Dedifferentiated amniotic fluid mesenchymal stem cell (primary cell): Measurements from ENCODE around the gene SPTBN4.
"Not testable (repeated sequence)": the region's sequence is repeated elsewhere in the genome, so short reads cannot be mapped to it uniquely, and the experiment has no call there.

Source experiments
- DNase-seq: peaks from one replicate; pipeline ENCODE4 v3.0.0-alpha.2; 2016; ENCODE audit errors: extremely low spot score

SPTBN4 gene

GRCh38 chr19:40617961-40618360 lies 151.2 kb downstream of the SPTBN4 start:
- DNase-seq, result no peak

DNA sequence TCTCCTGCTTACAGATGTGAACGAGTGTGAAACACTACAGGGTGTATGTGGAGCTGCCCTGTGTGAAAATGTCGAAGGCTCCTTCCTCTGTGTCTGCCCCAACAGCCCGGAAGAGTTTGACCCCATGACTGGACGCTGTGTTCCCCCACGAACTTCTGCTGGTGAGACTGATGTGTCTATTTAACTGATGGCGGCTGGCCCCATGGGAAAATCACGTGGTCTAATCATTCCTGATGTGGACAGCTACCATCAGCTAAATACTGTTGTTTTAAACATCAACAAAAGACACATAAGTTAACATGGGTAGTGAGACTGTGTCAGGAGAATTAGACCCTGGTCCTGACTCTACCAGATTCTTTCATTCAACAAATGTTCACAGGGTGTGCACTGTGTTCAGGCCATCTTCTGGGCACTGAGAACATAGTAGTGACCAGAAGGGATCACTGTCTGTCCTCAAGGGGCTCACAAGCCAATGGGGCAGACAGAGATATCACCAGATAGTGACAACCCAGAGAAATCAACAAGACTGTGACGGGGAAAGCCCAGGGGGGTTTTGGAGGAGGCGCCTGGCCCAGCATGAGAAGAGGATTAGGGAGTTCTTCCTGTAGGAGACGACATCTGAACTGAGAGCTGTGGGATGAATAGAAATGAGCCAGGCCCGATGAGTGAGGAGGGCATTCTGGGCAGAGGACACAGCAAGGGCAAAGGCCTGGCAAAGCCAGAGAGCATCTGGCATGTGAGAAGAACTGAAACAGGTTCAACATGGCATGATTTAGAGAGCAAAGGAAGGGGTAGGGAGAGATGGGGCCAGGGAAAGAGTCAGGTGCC lies 152.7 kb downstream of the SPTBN4 start:
- no peak for DNase-seq

GRCh38 chr19:40620161-40620485 lies 153.3 kb downstream of the SPTBN4 start:
- DNase-seq, result no peak

GRCh38 chr19:40621283-40621682 lies 154.5 kb downstream of the SPTBN4 start:
- no peak for DNase-seq

- DNase-seq, result no peak
Observed at GRCh38 chr19:40621966-40622772, 155.4 kb downstream of the SPTBN4 start.

GRCh38 chr19:40622773-40623075 lies 155.9 kb downstream of the SPTBN4 start:
- DNase-seq, result no peak

DNA sequence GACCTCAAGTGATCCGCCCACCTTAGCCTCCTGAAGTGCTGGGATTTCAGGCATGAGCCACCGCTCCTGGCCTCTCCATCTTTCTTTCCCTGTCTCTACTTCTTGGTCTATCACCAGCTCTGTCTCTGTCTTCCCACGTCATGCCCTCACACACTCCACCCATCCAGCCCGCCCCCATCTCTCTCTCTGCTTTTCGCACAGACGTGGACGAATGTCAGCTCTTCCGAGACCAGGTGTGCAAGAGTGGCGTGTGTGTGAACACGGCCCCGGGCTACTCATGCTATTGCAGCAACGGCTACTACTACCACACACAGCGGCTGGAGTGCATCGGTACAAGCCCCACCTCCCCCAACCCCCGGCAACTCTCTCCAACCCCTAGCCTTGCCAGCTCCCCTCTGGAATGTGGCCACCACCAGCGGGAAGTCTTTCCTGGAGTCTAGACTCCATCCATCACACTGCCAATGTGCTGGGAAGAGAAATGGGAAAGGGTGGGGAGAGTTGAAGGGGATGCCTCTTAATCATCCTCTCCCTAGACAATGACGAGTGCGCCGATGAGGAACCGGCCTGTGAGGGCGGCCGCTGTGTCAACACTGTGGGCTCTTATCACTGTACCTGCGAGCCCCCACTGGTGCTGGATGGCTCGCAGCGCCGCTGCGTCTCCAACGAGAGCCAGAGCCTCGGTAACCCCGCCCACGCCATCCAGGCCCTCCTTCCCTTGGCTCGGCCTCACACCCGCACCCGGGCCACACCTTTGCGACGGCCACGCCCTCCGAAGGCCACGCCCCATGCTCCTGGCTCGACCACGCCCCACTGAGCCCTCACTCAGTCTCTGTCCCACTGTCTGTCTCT lies 156.8 kb downstream of the SPTBN4 start:
- DNase-seq, result no peak

GRCh38 chr19:40624369-40625153 lies 157.8 kb downstream of the SPTBN4 start:
- DNase-seq, result not testable (repeated sequence)

DNA sequence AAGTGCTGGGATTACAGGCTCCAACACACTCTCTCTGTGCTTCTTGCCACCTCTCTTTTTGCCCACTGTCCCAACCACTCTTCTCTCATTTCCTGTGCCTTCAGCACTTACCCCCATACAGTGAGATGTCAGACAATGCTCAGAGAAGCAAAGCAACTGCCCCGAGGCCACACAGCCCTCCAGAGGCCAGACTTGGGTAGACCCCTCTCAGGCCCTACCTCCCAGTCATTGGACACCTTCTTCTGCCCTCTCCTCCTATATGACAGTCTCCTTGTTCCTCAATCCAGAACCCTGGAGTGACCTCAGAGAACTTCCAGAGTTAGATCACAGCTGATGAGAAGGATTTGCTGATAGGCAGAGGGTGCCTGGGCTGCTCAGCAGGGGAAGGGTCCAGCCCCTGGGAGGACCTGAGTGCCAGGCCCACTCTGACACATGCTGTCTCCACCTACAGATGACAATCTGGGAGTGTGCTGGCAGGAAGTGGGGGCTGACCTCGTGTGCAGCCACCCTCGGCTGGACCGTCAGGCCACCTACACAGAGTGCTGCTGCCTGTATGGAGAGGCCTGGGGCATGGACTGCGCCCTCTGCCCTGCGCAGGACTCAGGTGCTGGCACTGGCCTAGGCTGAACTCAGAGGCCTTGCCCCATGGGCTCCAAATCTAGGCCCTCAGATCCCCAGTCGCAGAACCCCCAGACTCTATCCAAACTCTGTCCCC lies 158.8 kb downstream of the SPTBN4 start:
- DNase-seq, result no peak
